Activated B cell treated with CpG ODN at 0.5 μM for 24 hours (primary cell): ENCODE measurements around the gene CCDC136. TPM values are rescaled to one million over a fixed set of nuclear protein-coding genes. Genes with fewer than 3 reads are reported as not detected.

ENCODE experiments used
- ATAC-seq: fragments of 200-7000 bp; cut with Tn5 transposase; one replicate; pipeline ENCODE4 v1.10.0; 2021; ENCODE audit warnings: low read depth, mild to moderate bottlenecking, moderate library complexity
- CTCF ChIA-PET: fragments of 350-600 bp; sonication (Branson Sonifier 250); formaldehyde crosslinking; loops from one replicate; lab custom pipeline; 2021; ENCODE audit warnings: antibody characterized with exemption; lab: Charles Lee
- POLR2A ChIA-PET: fragments of 350-600 bp; sonication (Branson Sonifier 250); formaldehyde crosslinking; loops from one replicate; lab custom pipeline; 2021; ENCODE audit warnings: antibody characterized with exemption; lab: Charles Lee
- DNase-seq: peaks from one replicate; pipeline ENCODE4 v3.0.0; 2022
- H3K27ac Mint-ChIP-seq: one replicate; pipeline ENCODE4 v1.8.0; 2020; ENCODE audit warnings: mixed read lengths
- H3K27me3 Mint-ChIP-seq: one replicate; pipeline ENCODE4 v1.8.0; 2021; ENCODE audit warnings: mixed read lengths
- H3K36me3 Mint-ChIP-seq: one replicate; pipeline ENCODE4 v1.8.0; 2021; ENCODE audit warnings: low read depth, mixed read lengths
- H3K4me1 Mint-ChIP-seq: one replicate; pipeline ENCODE4 v1.8.0; 2021; ENCODE audit warnings: mixed read lengths
- H3K4me3 Mint-ChIP-seq: one replicate; pipeline ENCODE4 v1.8.0; 2020; ENCODE audit warnings: mild to moderate bottlenecking, mixed read lengths
- H3K9me3 Mint-ChIP-seq: one replicate; pipeline ENCODE4 v1.8.0; 2020; ENCODE audit warnings: mixed read lengths
- CTCF ChIP-seq: fragments of 200-600 bp; IDR thresholded peaks from one replicate; pipeline ENCODE4 v1.8.0; 2022; ENCODE audit warnings: antibody characterized with exemption, mild to moderate bottlenecking
- intact Hi-C: fragments of 100-400 bp; cut with micrococcal nuclease; formaldehyde crosslinking; loops from one replicate; pipeline ENCODE4 v1.15.1; 2024
- total RNA-seq: library from RNA; stranded (reverse); gene quantifications from 2 replicates; pipeline ENCODE4 v1.2.3, GENCODE V29; 2022

CCDC136 gene
- total RNA-seq, 1 donor from 2014 or later: 5.1 TPM

GRCh38 chr7:128835790-128836641 is 44.2 kb downstream of the CCDC136 start:
- Mint-ChIP-seq H3K27ac (no peak overlapping the region), H3K9me3 (no peaks in the 10 kb centered on the region), H3K27me3 (peaks cover 2% of the 10 kb centered on the region), H3K4me1 (peaks cover 9% of the 10 kb centered on the region), H3K36me3 (no peaks in the 10 kb centered on the region), H3K4me3 (no peak overlapping the region)
- ChIA-PET CTCF (no interaction called here), POLR2A (interaction anchor here (0.5 kb wide), 1 partner anchor 67 kb away, joined by 7 read pairs; no protein-coding TSS in a partner anchor)
- TF ChIP-seq CTCF: no peak
- intact Hi-C loops: no loop called here
- no peak for ATAC-seq
- no peak for DNase-seq

GRCh38 chr7:128836729-128837348 is 45.1 kb downstream of the CCDC136 start:
- Mint-ChIP-seq H3K36me3 (no peaks in the 10 kb centered on the region), H3K27me3 (peaks cover 2% of the 10 kb centered on the region), H3K4me1 (peaks cover 2% of the 10 kb centered on the region), H3K27ac (no peak overlapping the region), H3K9me3 (no peaks in the 10 kb centered on the region), H3K4me3 (no peak overlapping the region)
- ATAC-seq: no peak
- POLR2A ChIA-PET: no interaction called here
- intact Hi-C loops: no loop called here
- CTCF ChIA-PET: no interaction called here
- DNase-seq: no peak
- TF ChIP-seq CTCF: no peak

GRCh38 chr7:128837521-128837921 is 45.8 kb downstream of the CCDC136 start:
- H3K4me3 Mint-ChIP-seq: no peak overlapping the region
- POLR2A ChIA-PET: no interaction called here
- peaks cover 4% of the 10 kb centered on the region for H3K4me1 Mint-ChIP-seq
- H3K27ac Mint-ChIP-seq: no peak overlapping the region
- ATAC-seq (no peak), DNase-seq (no peak)
- peaks cover 3% of the 10 kb centered on the region for H3K27me3 Mint-ChIP-seq
- H3K36me3 Mint-ChIP-seq: no peaks in the 10 kb centered on the region
- CTCF ChIA-PET: no interaction called here
- H3K9me3 Mint-ChIP-seq: no peaks in the 10 kb centered on the region
- no peak for TF ChIP-seq CTCF
- intact Hi-C loops: no loop called here

GRCh38 chr7:128838109-128838779 is 46.5 kb downstream of the CCDC136 start:
- no peak overlapping the region for H3K27ac Mint-ChIP-seq
- ChIA-PET CTCF (no interaction called here), POLR2A (no interaction called here)
- peaks cover 4% of the 10 kb centered on the region for H3K4me1 Mint-ChIP-seq
- no peak for TF ChIP-seq CTCF
- intact Hi-C loops: no loop called here
- H3K9me3 Mint-ChIP-seq: no peaks in the 10 kb centered on the region
- no peak overlapping the region for H3K4me3 Mint-ChIP-seq
- no peak for DNase-seq
- H3K27me3 Mint-ChIP-seq: peaks cover 3% of the 10 kb centered on the region
- no peak for ATAC-seq
- no peaks in the 10 kb centered on the region for H3K36me3 Mint-ChIP-seq
